Left lung (tissue), 10 donors: ENCODE results near the gene SENP5. TPM values are rescaled to one million over a fixed set of nuclear protein-coding genes. Genes with fewer than 3 reads are reported as not detected.

ENCODE experiments used
- ATAC-seq: fragments of 200-7000 bp; cut with Tn5 transposase; one replicate; pipeline ENCODE4 v1.9.1; 2020; ENCODE audit warnings: moderate library complexity
- DNase-seq, 4 donors: peaks; one replicate each; pipeline ENCODE4 v3.0.0-alpha.2; 2013 to 2020
- H3K27ac ChIP-seq, 2 donors: fragments of 200-600 bp; sonication (generic) in 1 of 2; one replicate each; pipeline versions ENCODE4 v1.5.0 to v1.8.0; 2020 to 2021
- H3K27me3 ChIP-seq, 2 donors: fragments of 200-600 bp; sonication (generic) in 1 of 2; one replicate each; pipeline versions ENCODE4 v1.5.0 to v1.8.0; 2020 to 2021
- H3K36me3 ChIP-seq, 2 donors: fragments of 200-600 bp; sonication (generic) in 1 of 2; one replicate each; pipeline versions ENCODE4 v1.5.0 to v1.8.0; 2020 to 2021
- H3K4me1 ChIP-seq, 2 donors: fragments of 200-600 bp; one replicate each; pipeline ENCODE4 v1.8.0; 2021
- H3K4me3 ChIP-seq, 2 donors: fragments of 200-600 bp; sonication (generic) in 1 of 2; one replicate each; pipeline versions ENCODE4 v1.5.0 to v1.8.0; 2020 to 2021; ENCODE audit warnings: mild to moderate bottlenecking in 1 of 2
- H3K9me3 ChIP-seq, 2 donors: fragments of 200-600 bp; sonication (generic) in 1 of 2; one replicate each; pipeline versions ENCODE4 v1.5.0 to v1.8.0; 2020 to 2021
- intact Hi-C, 2 donors: fragments of 100-400 bp; cut with DNase I; formaldehyde crosslinking; loops; one replicate each; pipeline versions ENCODE4 v1.11.2 to v1.14.2; 2022
- polyA plus RNA-seq, 6 donors: library from polyadenylated mRNA; unstranded; fragments of 120-200 nt; gene quantifications; one replicate each; pipeline ENCODE4 v1.2.1, GENCODE V29; 2013; ENCODE audit not compliant: insufficient read length in 6 of 6
- total RNA-seq, 2 donors: library from RNA; stranded (reverse); fragmentation: NEBNext Ultra II Directional; extraction: Animal tissue kit (Norgen Biotek cat#: 25700); gene quantifications; one replicate each; pipeline ENCODE4 v1.2.1, GENCODE V29; 2021
- TF ChIP-seq, protein P1 (sequence below), 2 donors: fragments of 200-600 bp; sonication (generic) in 1 of 2; IDR thresholded peaks; one replicate each; pipeline versions ENCODE4 v1.5.0 to v1.8.0; 2021; ENCODE audit warnings: antibody characterized with exemption in 2 of 2
- donor health status: DM: no; HTN: yes; CAD: no.
- donor health status: DM: no; HTN: no; CAD: no.

Gene SENP5
- total and polyA plus RNA-seq, 8 donors = 25.2 to 43.8 (median 30.0) TPM

DNA sequence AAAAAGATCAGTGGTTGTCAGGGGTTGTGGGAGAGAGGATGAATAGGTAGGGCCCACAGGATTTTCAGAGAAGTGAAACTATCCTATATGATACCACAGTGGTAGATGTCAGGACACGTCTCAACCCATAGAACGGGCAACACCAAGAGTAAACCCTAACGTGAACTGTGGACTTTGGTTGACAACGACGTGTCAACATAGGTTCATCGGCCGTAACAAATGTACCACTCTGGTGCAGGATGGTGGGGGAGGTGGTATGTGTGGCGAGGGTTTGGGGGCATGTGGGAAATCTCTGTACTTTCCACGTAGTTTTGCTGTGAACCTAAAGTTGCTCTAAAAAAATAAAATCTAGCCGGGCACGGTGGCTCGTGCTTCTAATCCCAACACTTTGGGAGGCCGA lies 113.9 kb downstream of the SENP5 start:
- ATAC-seq (no peak), DNase-seq (no peak)
- Histone ChIP-seq H3K9me3 (no peaks in the 10 kb centered on the region), H3K36me3 (no peaks in the 10 kb centered on the region), H3K4me1 (no peaks in the 10 kb centered on the region), H3K27me3 (peaks cover 0 to 10% of the 10 kb centered on the region in 2 donors), H3K27ac (no peak overlapping the region), H3K4me3 (no peak overlapping the region)
- intact Hi-C loops = no loop called here
- TF ChIP-seq, protein P1, sequence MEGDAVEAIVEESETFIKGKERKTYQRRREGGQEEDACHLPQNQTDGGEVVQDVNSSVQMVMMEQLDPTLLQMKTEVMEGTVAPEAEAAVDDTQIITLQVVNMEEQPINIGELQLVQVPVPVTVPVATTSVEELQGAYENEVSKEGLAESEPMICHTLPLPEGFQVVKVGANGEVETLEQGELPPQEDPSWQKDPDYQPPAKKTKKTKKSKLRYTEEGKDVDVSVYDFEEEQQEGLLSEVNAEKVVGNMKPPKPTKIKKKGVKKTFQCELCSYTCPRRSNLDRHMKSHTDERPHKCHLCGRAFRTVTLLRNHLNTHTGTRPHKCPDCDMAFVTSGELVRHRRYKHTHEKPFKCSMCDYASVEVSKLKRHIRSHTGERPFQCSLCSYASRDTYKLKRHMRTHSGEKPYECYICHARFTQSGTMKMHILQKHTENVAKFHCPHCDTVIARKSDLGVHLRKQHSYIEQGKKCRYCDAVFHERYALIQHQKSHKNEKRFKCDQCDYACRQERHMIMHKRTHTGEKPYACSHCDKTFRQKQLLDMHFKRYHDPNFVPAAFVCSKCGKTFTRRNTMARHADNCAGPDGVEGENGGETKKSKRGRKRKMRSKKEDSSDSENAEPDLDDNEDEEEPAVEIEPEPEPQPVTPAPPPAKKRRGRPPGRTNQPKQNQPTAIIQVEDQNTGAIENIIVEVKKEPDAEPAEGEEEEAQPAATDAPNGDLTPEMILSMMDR (IDR thresholded peaks at IDR 0.05) = no peak

DNA sequence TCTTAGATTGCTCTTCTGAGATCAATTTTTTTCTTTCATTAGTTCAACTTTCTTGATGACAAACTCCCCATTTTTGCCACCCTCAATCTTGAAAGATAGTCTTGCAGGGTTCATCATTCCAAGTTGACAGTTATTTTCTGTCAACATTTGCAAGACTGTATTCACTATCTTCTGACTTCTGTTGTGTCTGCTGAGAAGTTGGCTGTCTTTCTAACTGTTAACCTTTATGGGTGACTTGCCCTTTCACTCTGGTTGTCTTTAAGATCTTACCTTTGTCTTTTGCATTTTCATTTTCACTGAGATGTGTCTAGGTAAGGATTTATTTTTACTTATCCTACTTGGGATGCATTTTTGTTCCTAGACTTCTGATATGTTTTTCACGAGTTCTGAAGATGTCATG lies 115.5 kb downstream of the SENP5 start:
- TF ChIP-seq, protein P1 (IDR thresholded peaks at IDR 0.05) = no peak
- Histone ChIP-seq H3K4me3 (no peak overlapping the region), H3K27me3 (peaks cover 0 to 8% of the 10 kb centered on the region in 2 donors), H3K36me3 (no peaks in the 10 kb centered on the region), H3K9me3 (no peaks in the 10 kb centered on the region), H3K4me1 (no peaks in the 10 kb centered on the region), H3K27ac (no peak overlapping the region)
- ATAC-seq = no peak
- no peak for DNase-seq
- intact Hi-C loops = no loop called here

Other genes with a start within 250 kb of the SENP5 start
- gene NRROS, start 228.2 kb upstream of the SENP5 start, total RNA-seq = 10 to 100 TPM; 12.3 to 21.8 TPM
- gene NRROS, start 228.2 kb upstream of the SENP5 start, polyA plus RNA-seq = 1 to 10 TPM; 4.8 to 9.5 (median 7.0) TPM
- 1 to 10 TPM; 3.1 TPM for gene CEP19, start 155.7 kb upstream of the SENP5 start, total RNA-seq
- gene CEP19, start 155.7 kb upstream of the SENP5 start, polyA plus RNA-seq = 1 to 10 TPM; 3.0 to 4.7 (median 3.8) TPM
- 10 to 100 TPM; 21.7 to 21.9 TPM for gene PIGX, start 155.5 kb upstream of the SENP5 start, total RNA-seq
- gene PIGX, start 155.5 kb upstream of the SENP5 start, polyA plus RNA-seq = 10 to 100 TPM; 20.1 to 28.2 (median 22.5) TPM
- 10 to 100 TPM; 71.6 to 87.1 TPM for gene PAK2, start 128.1 kb upstream of the SENP5 start, total RNA-seq
- 10 to 100 TPM; 62.8 to 79.7 (median 76.9) TPM for gene PAK2, start 128.1 kb upstream of the SENP5 start, polyA plus RNA-seq
- 10 to 100 TPM; 56.0 to 60.9 TPM for gene NCBP2, start 74.6 kb downstream of the SENP5 start, total RNA-seq
- 10 to 100 TPM; 78.2 to 95.9 (median 91.4) TPM for gene NCBP2, start 74.6 kb downstream of the SENP5 start, polyA plus RNA-seq
- gene PIGZ, start 100.9 kb downstream of the SENP5 start, total RNA-seq = 1 to 10 TPM; 2.9 to 6.3 TPM
- 1 to 10 TPM; 1.0 to 2.5 (median 1.9) TPM for gene PIGZ, start 100.9 kb downstream of the SENP5 start, polyA plus RNA-seq
- 1 to 10 TPM; 5.2 to 8.4 TPM for gene MELTF, start 161.9 kb downstream of the SENP5 start, total RNA-seq
- 1 to 10 TPM; 4.0 to 5.9 (median 5.6) TPM for gene MELTF, start 161.9 kb downstream of the SENP5 start, polyA plus RNA-seq